HepG2 (cell line): ENCODE data around the gene FETUB. TPM values are rescaled to one million over a fixed set of nuclear protein-coding genes. Genes with fewer than 3 reads are reported as not detected.

Experiments used
- BRD4 ChIP-seq: sonication (generic); formaldehyde crosslinking; IDR thresholded peaks from 2 replicates; pipeline ENCODE4 v1.4.0; 2020; ENCODE audit warnings: missing genetic modification reagents
- CHD2 ChIP-seq: IDR thresholded peaks from 2 replicates; pipeline ENCODE4 v1.6.1; 2011; ENCODE audit warnings: low read depth, low read length, improper control_type of control experiment
- CREM ChIP-seq, 2 experiments: sonication (generic) in 1 of 2; formaldehyde crosslinking in 1 of 2; IDR thresholded peaks; 2 replicates each; pipeline versions ENCODE4 v1.4.0 to v1.6.1; 2016 to 2020; ENCODE audit warnings: antibody characterized with exemption in 1 of 2, mild to moderate bottlenecking in 1 of 2, missing genetic modification reagents in 1 of 2
- DPF2 ChIP-seq: sonication (generic); formaldehyde crosslinking; IDR thresholded peaks from 2 replicates; pipeline ENCODE4 v1.4.0; 2020; ENCODE audit warnings: mild to moderate bottlenecking, low read depth, missing genetic modification reagents, borderline replicate concordance
- GTF2F1 ChIP-seq: fragments of 150-350 bp; IDR thresholded peaks from 2 replicates; pipeline ENCODE4 v1.6.1; 2014; ENCODE audit warnings: low read length
- HMG20A ChIP-seq: IDR thresholded peaks from 2 replicates; pipeline ENCODE4 v1.6.1; 2016; ENCODE audit warnings: borderline replicate concordance
- MBD4 ChIP-seq: IDR thresholded peaks from 2 replicates; pipeline ENCODE4 v1.6.1; 2012; ENCODE audit warnings: low read length, inconsistent platforms, borderline replicate concordance
- MBNL3 ChIP-seq: fragments of 250-450 bp; sonication (Bioruptor Pico); conservative IDR thresholded peaks from 2 replicates; pipeline ENCODE4 v1.8.0; 2022; ENCODE audit warnings: mild to moderate bottlenecking, inconsistent platforms
- MIXL1 ChIP-seq: IDR thresholded peaks from 2 replicates; pipeline ENCODE4 v1.6.1; 2016
- NAIF1 ChIP-seq: sonication (generic); formaldehyde crosslinking; IDR thresholded peaks from 2 replicates; pipeline ENCODE4 v1.5.0; 2020; ENCODE audit warnings: mild to moderate bottlenecking, missing genetic modification reagents, borderline replicate concordance
- PHF21A ChIP-seq: sonication (generic); formaldehyde crosslinking; IDR thresholded peaks from 2 replicates; pipeline ENCODE4 v1.5.0; 2020; ENCODE audit warnings: mild to moderate bottlenecking, missing genetic modification reagents
- POLR2AphosphoS2 ChIP-seq: IDR thresholded peaks from 2 replicates; pipeline ENCODE4 v1.6.1; 2011; ENCODE audit warnings: low read depth, low read length, improper control_type of control experiment
- SALL1 ChIP-seq: sonication (generic); formaldehyde crosslinking; IDR thresholded peaks from 2 replicates; pipeline ENCODE4 v1.8.0; 2022; ENCODE audit warnings: mild to moderate bottlenecking, missing genetic modification reagents
- SETDB1 ChIP-seq: sonication (generic); formaldehyde crosslinking; IDR thresholded peaks from 2 replicates; pipeline ENCODE4 v1.5.1; 2020; ENCODE audit warnings: missing genetic modification reagents, mild to moderate bottlenecking, borderline replicate concordance
- SIN3B ChIP-seq: fragments of 150-350 bp; IDR thresholded peaks from 2 replicates; pipeline ENCODE4 v1.6.1; 2014; ENCODE audit warnings: low read length
- ZEB1 ChIP-seq: IDR thresholded peaks from 2 replicates; pipeline ENCODE4 v1.6.1; 2012; ENCODE audit warnings: mild to moderate bottlenecking, low read depth, inconsistent platforms; ENCODE audit not compliant: insufficient replicate concordance
- ZNF101 ChIP-seq: sonication (generic); formaldehyde crosslinking; IDR thresholded peaks from 2 replicates; pipeline ENCODE4 v1.4.0; 2020; ENCODE audit warnings: mild to moderate bottlenecking, low read depth, missing genetic modification reagents, borderline replicate concordance
- ZNF674 ChIP-seq: sonication (generic); formaldehyde crosslinking; IDR thresholded peaks from 2 replicates; pipeline ENCODE4 v1.5.0; 2020; ENCODE audit warnings: low read depth, mild to moderate bottlenecking, missing genetic modification reagents
- ZNF710 ChIP-seq: sonication (generic); formaldehyde crosslinking; IDR thresholded peaks from 2 replicates; pipeline ENCODE4 v1.5.0; 2020; ENCODE audit warnings: mild to moderate bottlenecking, missing genetic modification reagents, borderline replicate concordance
- ZNF749 ChIP-seq: sonication (generic); formaldehyde crosslinking; IDR thresholded peaks from 2 replicates; pipeline ENCODE4 v1.8.0; 2022; ENCODE audit warnings: mild to moderate bottlenecking, missing genetic modification reagents, moderate library complexity, borderline replicate concordance
- polyA plus RNA-seq, 8 experiments: library from polyadenylated mRNA; depleted of rRNA in 3 of 8; stranded (reverse) in 7 of 8; unstranded in 1 of 8; fragments of >200 nt; fragmentation: Illumina TruSeq in 4 of 8; extraction: Trizol in 4 of 8; gene quantifications; 2 replicates each; pipeline versions ENCODE4 v1.2.1 to v1.2.3, GENCODE V29; 2011 to 2016; ENCODE audit warnings: low read depth in 4 of 8, missing spikeins in 1 of 8, mixed read lengths in 1 of 8; ENCODE audit not compliant: insufficient read depth in 1 of 8
- total RNA-seq, 5 experiments: library from RNA; depleted of rRNA; stranded (reverse); fragments of >200 nt; fragmentation: Illumina TruSeq; extraction: Trizol; gene quantifications; 2 replicates each; pipeline ENCODE4 v1.2.3, GENCODE V29; 2016; ENCODE audit warnings: low read depth in 1 of 5
- TF ChIP-seq, protein P1 (sequence below): sonication (generic); formaldehyde crosslinking; IDR thresholded peaks from 2 replicates; pipeline ENCODE4 v1.5.0; 2020; ENCODE audit warnings: missing genetic modification reagents
- TF ChIP-seq, protein P2 (sequence below): sonication (generic); formaldehyde crosslinking; IDR thresholded peaks from 2 replicates; pipeline ENCODE4 v1.4.0; 2020; ENCODE audit warnings: missing genetic modification reagents
- TF ChIP-seq, protein P3 (sequence below): IDR thresholded peaks from 2 replicates; pipeline ENCODE4 v1.6.1; 2016; ENCODE audit warnings: low read depth

FETUB gene
- total and polyA plus RNA-seq, 2 of the 13 experiments (the other 11 are each of a cell fraction or from before 2014, with no cell fraction given): 2.1 to 4.4 TPM

DNA sequence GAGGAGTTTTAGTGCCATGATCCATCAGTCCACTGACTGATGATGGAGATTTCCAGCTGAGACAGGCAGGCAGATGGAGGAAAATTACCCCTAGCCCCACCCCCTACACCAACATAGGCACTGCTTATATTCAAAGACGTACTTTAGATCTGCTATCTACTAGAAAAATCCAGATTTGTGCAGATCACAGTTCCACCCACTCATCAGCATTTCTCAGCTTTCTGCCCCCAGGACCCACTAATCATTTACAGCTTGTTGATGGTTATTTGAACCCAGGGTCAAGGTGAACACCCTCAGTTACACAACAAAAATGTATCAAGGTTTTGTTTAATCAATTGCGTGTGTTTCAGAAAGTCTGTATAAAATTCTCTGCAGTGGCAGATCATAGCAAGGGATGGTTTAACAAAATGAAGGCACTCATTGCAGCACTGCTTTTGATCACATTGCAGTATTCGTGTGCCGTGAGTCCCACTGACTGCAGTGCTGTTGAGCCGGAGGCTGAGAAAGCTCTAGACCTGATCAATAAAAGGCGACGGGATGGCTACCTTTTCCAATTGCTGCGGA is 25.5 kb downstream of the FETUB start, which contains the start of gene HRG (continued):
- TF ChIP-seq ZNF710 (CRISPR knock-in tag): no peak
- 0 out of 2 replicates have a peak, but pooled peaks have one; percentile 37 for TF ChIP-seq PHF21A (CRISPR knock-in tag)
- no peak for TF ChIP-seq ZNF749
- TF ChIP-seq SALL1 (CRISPR knock-in tag): peak; percentile 74; the same call in 1 of the 2 replicates
- TF ChIP-seq BRD4 (CRISPR knock-in tag): no peak
- TF ChIP-seq NAIF1 (CRISPR knock-in tag): no peak
- 0 out of 2 replicates have a peak, but pooled peaks have one; percentile 41 for TF ChIP-seq MIXL1 (CRISPR knock-in tag)
- TF ChIP-seq, protein P1, sequence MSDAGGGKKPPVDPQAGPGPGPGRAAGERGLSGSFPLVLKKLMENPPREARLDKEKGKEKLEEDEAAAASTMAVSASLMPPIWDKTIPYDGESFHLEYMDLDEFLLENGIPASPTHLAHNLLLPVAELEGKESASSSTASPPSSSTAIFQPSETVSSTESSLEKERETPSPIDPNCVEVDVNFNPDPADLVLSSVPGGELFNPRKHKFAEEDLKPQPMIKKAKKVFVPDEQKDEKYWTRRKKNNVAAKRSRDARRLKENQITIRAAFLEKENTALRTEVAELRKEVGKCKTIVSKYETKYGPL (CRISPR knock-in tag): no peak; the same call in 1 of the 2 replicates
- no peak for TF ChIP-seq MBD4
- TF ChIP-seq HMG20A (CRISPR knock-in tag): peak; percentile 66; the same call in 1 of the 2 replicates
- TF ChIP-seq SETDB1: no peak
- 0 out of 2 replicates have a peak, but pooled peaks have one; percentile 13 for TF ChIP-seq CREM (IDR thresholded peaks at IDR 0.05)
- no peak for TF ChIP-seq CREM (CRISPR knock-in tag; IDR thresholded peaks at IDR 0.05)
- no peak for TF ChIP-seq DPF2 (CRISPR knock-in tag)
- no peak for TF ChIP-seq ZNF674 (CRISPR knock-in tag)
- TF ChIP-seq, protein P2, sequence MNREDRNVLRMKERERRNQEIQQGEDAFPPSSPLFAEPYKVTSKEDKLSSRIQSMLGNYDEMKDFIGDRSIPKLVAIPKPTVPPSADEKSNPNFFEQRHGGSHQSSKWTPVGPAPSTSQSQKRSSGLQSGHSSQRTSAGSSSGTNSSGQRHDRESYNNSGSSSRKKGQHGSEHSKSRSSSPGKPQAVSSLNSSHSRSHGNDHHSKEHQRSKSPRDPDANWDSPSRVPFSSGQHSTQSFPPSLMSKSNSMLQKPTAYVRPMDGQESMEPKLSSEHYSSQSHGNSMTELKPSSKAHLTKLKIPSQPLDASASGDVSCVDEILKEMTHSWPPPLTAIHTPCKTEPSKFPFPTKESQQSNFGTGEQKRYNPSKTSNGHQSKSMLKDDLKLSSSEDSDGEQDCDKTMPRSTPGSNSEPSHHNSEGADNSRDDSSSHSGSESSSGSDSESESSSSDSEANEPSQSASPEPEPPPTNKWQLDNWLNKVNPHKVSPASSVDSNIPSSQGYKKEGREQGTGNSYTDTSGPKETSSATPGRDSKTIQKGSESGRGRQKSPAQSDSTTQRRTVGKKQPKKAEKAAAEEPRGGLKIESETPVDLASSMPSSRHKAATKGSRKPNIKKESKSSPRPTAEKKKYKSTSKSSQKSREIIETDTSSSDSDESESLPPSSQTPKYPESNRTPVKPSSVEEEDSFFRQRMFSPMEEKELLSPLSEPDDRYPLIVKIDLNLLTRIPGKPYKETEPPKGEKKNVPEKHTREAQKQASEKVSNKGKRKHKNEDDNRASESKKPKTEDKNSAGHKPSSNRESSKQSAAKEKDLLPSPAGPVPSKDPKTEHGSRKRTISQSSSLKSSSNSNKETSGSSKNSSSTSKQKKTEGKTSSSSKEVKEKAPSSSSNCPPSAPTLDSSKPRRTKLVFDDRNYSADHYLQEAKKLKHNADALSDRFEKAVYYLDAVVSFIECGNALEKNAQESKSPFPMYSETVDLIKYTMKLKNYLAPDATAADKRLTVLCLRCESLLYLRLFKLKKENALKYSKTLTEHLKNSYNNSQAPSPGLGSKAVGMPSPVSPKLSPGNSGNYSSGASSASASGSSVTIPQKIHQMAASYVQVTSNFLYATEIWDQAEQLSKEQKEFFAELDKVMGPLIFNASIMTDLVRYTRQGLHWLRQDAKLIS (CRISPR knock-in tag): no peak
- TF ChIP-seq, protein P3, sequence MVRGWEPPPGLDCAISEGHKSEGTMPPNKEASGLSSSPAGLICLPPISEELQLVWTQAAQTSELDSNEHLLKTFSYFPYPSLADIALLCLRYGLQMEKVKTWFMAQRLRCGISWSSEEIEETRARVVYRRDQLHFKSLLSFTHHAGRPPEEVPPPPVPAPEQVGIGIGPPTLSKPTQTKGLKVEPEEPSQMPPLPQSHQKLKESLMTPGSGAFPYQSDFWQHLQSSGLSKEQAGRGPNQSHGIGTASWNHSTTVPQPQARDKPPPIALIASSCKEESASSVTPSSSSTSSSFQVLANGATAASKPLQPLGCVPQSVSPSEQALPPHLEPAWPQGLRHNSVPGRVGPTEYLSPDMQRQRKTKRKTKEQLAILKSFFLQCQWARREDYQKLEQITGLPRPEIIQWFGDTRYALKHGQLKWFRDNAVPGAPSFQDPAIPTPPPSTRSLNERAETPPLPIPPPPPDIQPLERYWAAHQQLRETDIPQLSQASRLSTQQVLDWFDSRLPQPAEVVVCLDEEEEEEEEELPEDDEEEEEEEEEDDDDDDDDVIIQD: no peak
- TF ChIP-seq ZNF101 (CRISPR knock-in tag): no peak
- TF ChIP-seq ZEB1: no peak
- no peak for TF ChIP-seq MBNL3 (CRISPR knock-in tag)
- no peak for TF ChIP-seq GTF2F1
- TF ChIP-seq CHD2: no peak
- TF ChIP-seq SIN3B: no peak
- TF ChIP-seq POLR2AphosphoS2: no peak
